IMR-90 (cell line): ENCODE results near the gene RAB27A. TPM values are rescaled to one million over a fixed set of nuclear protein-coding genes. Genes with fewer than 3 reads are reported as not detected.

Source experiments
- ATAC-seq: fragments of 200-7000 bp; cut with Tn5 transposase; 2 replicates; pipeline ENCODE4 v1.9.1; 2020; ENCODE audit warnings: low read depth, mild to moderate bottlenecking, moderate library complexity
- BruUV-seq: library from RNA; stranded (reverse); fragments of 400-500 nt; replicated peaks from 2 replicates; lab custom pipeline; 2021; lab: Mats Ljungman, UMichigan
- CTCF ChIA-PET: fragments of 300-600 bp; formaldehyde crosslinking; extraction: SDS; loops from one replicate; lab custom pipeline; 2021; ENCODE audit warnings: antibody characterized with exemption; lab: Yijun Ruan, JAX
- POLR2A ChIA-PET: fragments of 300-600 bp; sonication (Branson Sonifier 250); formaldehyde crosslinking; loops from one replicate; lab custom pipeline; 2022; ENCODE audit warnings: antibody characterized with exemption; ENCODE audit not compliant: unreplicated experiment; lab: Charles Lee
- DNase-seq: peaks from one replicate; pipeline ENCODE4 v3.0.0; 2013
- H2AFZ ChIP-seq: replicated peaks from 2 replicates; pipeline ENCODE3; 2013; ENCODE audit warnings: low read length, mild to moderate bottlenecking; ENCODE audit not compliant: poor library complexity
- H2AK5ac ChIP-seq: 2 replicates; pipeline ENCODE4 v1.6.1; 2013; ENCODE audit warnings: low read depth, low read length, inconsistent platforms
- H2AK9ac ChIP-seq: replicated peaks from 2 replicates; pipeline ENCODE3; 2013; ENCODE audit warnings: mild to moderate bottlenecking, low read depth, low read length, moderate library complexity; ENCODE audit not compliant: poor library complexity
- H2BK120ac ChIP-seq: 2 replicates; pipeline ENCODE4 v1.6.1; 2013; ENCODE audit warnings: low read depth, low read length, inconsistent platforms
- H2BK15ac ChIP-seq: 3 replicates; pipeline ENCODE4 v1.6.1; 2013; ENCODE audit warnings: low read depth, low read length, inconsistent platforms
- H2BK20ac ChIP-seq: 2 replicates; pipeline ENCODE4 v1.6.1; 2013; ENCODE audit warnings: low read depth, mild to moderate bottlenecking, inconsistent platforms, low read length, moderate library complexity
- H2BK5ac ChIP-seq: 2 replicates; pipeline ENCODE4 v1.6.1; 2013; ENCODE audit warnings: mild to moderate bottlenecking, low read depth, low read length, inconsistent platforms; ENCODE audit not compliant: poor library complexity, severe bottlenecking
- H3K14ac ChIP-seq: replicated peaks from 2 replicates; pipeline ENCODE4 v1.6.1; 2013; ENCODE audit warnings: low read depth, low read length, inconsistent platforms
- H3K18ac ChIP-seq: 2 replicates; pipeline ENCODE4 v1.6.1; 2013; ENCODE audit warnings: low read depth, low read length, control low read depth
- H3K23ac ChIP-seq: 2 replicates; pipeline ENCODE4 v1.6.1; 2013; ENCODE audit warnings: low read depth, low read length, inconsistent platforms
- H3K27ac ChIP-seq: 2 replicates; pipeline ENCODE4 v1.5.1; 2013; ENCODE audit warnings: mild to moderate bottlenecking, control low read depth, low read length; ENCODE audit not compliant: insufficient read depth
- H3K27me3 ChIP-seq: 2 replicates; pipeline ENCODE4 v1.6.1; 2013; ENCODE audit warnings: low read length; ENCODE audit not compliant: control insufficient read depth, insufficient read depth
- H3K36me3 ChIP-seq: 2 replicates; pipeline ENCODE4 v1.6.1; 2013; ENCODE audit warnings: low read length, mixed read lengths; ENCODE audit not compliant: control insufficient read depth, insufficient read depth
- H3K4ac ChIP-seq: 2 replicates; pipeline ENCODE4 v1.6.1; 2013; ENCODE audit warnings: low read depth, low read length, inconsistent platforms
- H3K4me1 ChIP-seq: 2 replicates; pipeline ENCODE4 v1.6.1; 2013; ENCODE audit warnings: low read length, mixed read lengths; ENCODE audit not compliant: control insufficient read depth, insufficient read depth
- H3K4me2 ChIP-seq: 2 replicates; pipeline ENCODE4 v1.6.1; 2013; ENCODE audit warnings: low read depth, mild to moderate bottlenecking, control low read depth, low read length, moderate library complexity
- H3K4me3 ChIP-seq: 2 replicates; pipeline ENCODE4 v1.5.1; 2013; ENCODE audit warnings: low read depth, mild to moderate bottlenecking, control low read depth, low read length, moderate library complexity; ENCODE audit not compliant: insufficient read depth
- H3K56ac ChIP-seq: 2 replicates; pipeline ENCODE4 v1.6.1; 2013; ENCODE audit warnings: low read length, inconsistent platforms; ENCODE audit not compliant: insufficient read depth; ENCODE audit errors: extremely low read depth
- H3K79me1 ChIP-seq, 2 experiments: 2 replicates each; pipeline ENCODE4 v1.6.1; 2013; ENCODE audit warnings: low read length in 2 of 2, inconsistent platforms in 1 of 2, low read depth in 1 of 2
- H3K9ac ChIP-seq: 2 replicates; pipeline ENCODE4 v1.6.1; 2013; ENCODE audit warnings: low read depth, low read length, control low read depth
- H3K9me1 ChIP-seq: 2 replicates; pipeline ENCODE4 v1.6.1; 2013; ENCODE audit warnings: low read length, inconsistent platforms; ENCODE audit not compliant: insufficient read depth
- H3K9me3 ChIP-seq: 2 replicates; pipeline ENCODE4 v1.6.1; 2013; ENCODE audit warnings: low read length; ENCODE audit not compliant: control insufficient read depth, insufficient read depth
- H4K20me1 ChIP-seq: 2 replicates; pipeline ENCODE4 v1.6.1; 2013; ENCODE audit warnings: low read length, inconsistent platforms; ENCODE audit not compliant: insufficient read depth
- H4K5ac ChIP-seq: 2 replicates; pipeline ENCODE4 v1.6.1; 2013; ENCODE audit warnings: mild to moderate bottlenecking, low read depth, low read length, control low read depth
- H4K8ac ChIP-seq, 2 experiments: 2 replicates each; pipeline ENCODE4 v1.6.1; 2013; ENCODE audit warnings: low read depth in 2 of 2, low read length in 2 of 2, control low read depth in 1 of 2, inconsistent platforms in 1 of 2
- H4K91ac ChIP-seq: 2 replicates; pipeline ENCODE4 v1.6.1; 2013; ENCODE audit warnings: low read depth, low read length, inconsistent platforms; ENCODE audit not compliant: insufficient read depth
- CTCF ChIP-seq: conservative IDR thresholded peaks from 2 replicates; pipeline ENCODE4 v1.5.1; 2012; ENCODE audit warnings: mild to moderate bottlenecking, low read depth, low read length, improper control_type of control experiment
- WGBS, 2 experiments: methylation state at CpG; one replicate each; pipeline versions ENCODE4 v1.1.5 to v1.1.7; 2013; ENCODE audit warnings: missing lambda C conversion rate in 2 of 2; ENCODE audit not compliant: insufficient read length in 1 of 2; ENCODE audit errors: extremely low coverage in 2 of 2; 5-methylcytosine and 5-hydroxymethylcytosine counted together
- dilution Hi-C: fragments of 300-500 bp; cut with HindIII; formaldehyde crosslinking; loops from one replicate; pipeline ENCODE4 v1.14.3; 2018; ENCODE audit warnings: low sequenced_read_pairs; ENCODE audit not compliant: unreplicated experiment
- in situ Hi-C: fragments of 300-500 bp; cut with MboI; formaldehyde crosslinking; loops from 3 replicates; pipeline ENCODE4 v1.14.3; 2019; ENCODE audit warnings: low sequenced_read_pairs, inconsistent platforms, mixed read lengths
- intact Hi-C: fragments of 100-400 bp; cut with micrococcal nuclease; formaldehyde crosslinking; loops from 2 replicates; pipeline ENCODE4 v1.10.0; 2022
- polyA plus RNA-seq, 3 experiments: library from polyadenylated mRNA; depleted of rRNA; stranded (reverse); fragments of >200 nt; gene quantifications; 2 replicates each; pipeline ENCODE4 v1.2.3, GENCODE V29; 2012; ENCODE audit warnings: low replicate concordance in 1 of 3
- total RNA-seq: library from RNA; depleted of rRNA; stranded (reverse); fragments of >200 nt; gene quantifications from 2 replicates; pipeline ENCODE4 v1.2.3, GENCODE V29; 2012

RAB27A gene
- total and polyA plus RNA-seq, 2 of the 4 experiments (the other 2 are of a cell fraction): 4.8 to 13.7 TPM

GRCh38 chr15:55320963-55321362, 31.4 kb upstream of the RAB27A start:
- Histone ChIP-seq H3K18ac (no peak overlapping the region), H2BK5ac (no peak overlapping the region), H4K5ac (no peak overlapping the region), H4K8ac (no peak overlapping the region), H2AFZ (no peak overlapping the region), H4K20me1 (no peaks in the 10 kb centered on the region), H3K4me2 (no peak overlapping the region), H2BK20ac (no peak overlapping the region), H2AK9ac (no peak overlapping the region), H3K56ac (no peak overlapping the region), H3K4me1 (peaks cover 2% of the 10 kb centered on the region; the same call in 1 of the 2 replicates), H2BK120ac (no peak overlapping the region), H3K4me3 (no peak overlapping the region), H3K9ac (no peak overlapping the region), H4K91ac (no peak overlapping the region), H2BK15ac (no peak overlapping the region), H3K4ac (no peak overlapping the region), H3K23ac (no peak overlapping the region), H3K27me3 (no peaks in the 10 kb centered on the region), H2AK5ac (no peak overlapping the region), H3K79me1 (peaks cover 12 to 34% of the 10 kb centered on the region in 2 experiments), H3K27ac (no peak overlapping the region), H3K9me3 (no peaks in the 10 kb centered on the region), H3K14ac (no peak overlapping the region), H3K9me1 (no peaks in the 10 kb centered on the region), H3K36me3 (0 out of 2 replicates have a peak, but pooled peaks cover 1% of the 10 kb centered on the region)
- in situ Hi-C loops (no loop called here), dilution Hi-C loops (no loop called here), intact Hi-C loops (no loop called here)
- ChIA-PET CTCF (no interaction called here), POLR2A (no interaction called here)
- WGBS, 2 experiments: no CpG with 5 or more reads among the region's 1 CpG
- TF ChIP-seq CTCF: no peak
- DNase-seq: no peak
- ATAC-seq: no peak
- no TSS peak for BruUV-seq
